NCI-H2227 (cell line): ENCODE measurements around the gene C1S.
A peak's percentile ranks its signal among the peaks of the same experiment; 100 is the strongest.
"Not testable (repeated sequence)": the region's sequence is repeated elsewhere in the genome, so short reads cannot be mapped to it uniquely, and the experiment has no call there.

Experiments used
- DNase-seq: peaks from one replicate; lab custom pipeline; 2025; ENCODE audit not compliant: unreplicated experiment; lab: John Stamatoyannopoulos, UW

C1S gene

GRCh38 chr12:7101694-7102131 lies 41.2 kb downstream of the C1S start:
- no peak for DNase-seq

- no peak for DNase-seq
Measured at GRCh38 chr12:7102582-7102981, 42.1 kb downstream of the C1S start.

- no peak for DNase-seq
Measured at GRCh38 chr12:7103837-7104584, 43.5 kb downstream of the C1S start.

GRCh38 chr12:7106082-7106481 lies 45.6 kb downstream of the C1S start:
- no peak for DNase-seq

GRCh38 chr12:7107181-7107580 lies 46.7 kb downstream of the C1S start:
- DNase-seq: not testable (repeated sequence)

GRCh38 chr12:7107636-7108002 lies 47.1 kb downstream of the C1S start:
- DNase-seq: no peak

- peak; percentile 32 for DNase-seq
Measured at GRCh38 chr12:7108003-7108795, 47.7 kb downstream of the C1S start.

GRCh38 chr12:7108796-7109571 lies 48.5 kb downstream of the C1S start, which contains the start of gene C1RL:
Gene C1RL (minus strand): TSS chr12:7109214. CDS start chr12:7109180, 34 bp downstream.
- peak; percentile 73 for DNase-seq

- DNase-seq: no peak
Measured at GRCh38 chr12:7109572-7109920, 49.0 kb downstream of the C1S start.

- no peak for DNase-seq
Measured at GRCh38 chr12:7110661-7111060, 50.1 kb downstream of the C1S start.

GRCh38 chr12:7112041-7112440 lies 51.5 kb downstream of the C1S start:
- DNase-seq: no peak

GRCh38 chr12:7113389-7113871 lies 52.9 kb downstream of the C1S start:
- peak; percentile 21 for DNase-seq

- DNase-seq: no peak
Measured at GRCh38 chr12:7114008-7114407, 53.5 kb downstream of the C1S start.

- no peak for DNase-seq
Measured at GRCh38 chr12:7114851-7115250, 54.3 kb downstream of the C1S start.

GRCh38 chr12:7116196-7116595 lies 55.7 kb downstream of the C1S start:
- DNase-seq: no peak

GRCh38 chr12:7116916-7117315 lies 56.4 kb downstream of the C1S start:
- DNase-seq: no peak

GRCh38 chr12:7117670-7118069 lies 57.2 kb downstream of the C1S start:
- no peak for DNase-seq

- DNase-seq: no peak
Measured at GRCh38 chr12:7118881-7119280, 58.4 kb downstream of the C1S start.

- DNase-seq: no peak
Measured at GRCh38 chr12:7120166-7120565, 59.6 kb downstream of the C1S start.
